Lung microvascular endothelial cell (primary cell): ENCODE data around the gene LMO3. TPM values are rescaled to one million over a fixed set of nuclear protein-coding genes. Genes with fewer than 3 reads are reported as not detected.

ENCODE experiments used
- DNase-seq, 2 donors: peaks; one replicate each; pipeline versions ENCODE4 v3.0.0 to v3.0.0-alpha.2; 2010; ENCODE audit warnings: low read depth in 2 of 2
- total RNA-seq: library from RNA; depleted of rRNA; stranded (reverse); fragments of >200 nt; gene quantifications from 2 replicates; pipeline ENCODE4 v1.2.1, GENCODE V29; 2014

The LMO3 gene
- under 0.01 TPM in 1 of 2 replicates, not detected in the other for total RNA-seq

GRCh38 chr12:16606117-16606200 is at the start of gene LMO3:
Gene LMO3 (minus strand): TSS chr12:16606162. CDS start chr12:16600860, 5,302 bp downstream.
- no peak for DNase-seq

GRCh38 chr12:16636435-16637055 is 30.6 kb upstream of the LMO3 start:
- no peak for DNase-seq

GRCh38 chr12:16634786-16635185 is 28.8 kb upstream of the LMO3 start:
- DNase-seq: no peak

GRCh38 chr12:16626991-16627390 is 21.0 kb upstream of the LMO3 start:
- no peak for DNase-seq

- no peak for DNase-seq
Observed at GRCh38 chr12:16622338-16622737, 16.4 kb upstream of the LMO3 start.

GRCh38 chr12:16619537-16619936 is 13.6 kb upstream of the LMO3 start:
- no peak for DNase-seq

GRCh38 chr12:16618256-16618655 is 12.3 kb upstream of the LMO3 start:
- no peak for DNase-seq

GRCh38 chr12:16613199-16613598 is 7.2 kb upstream of the LMO3 start:
- no peak for DNase-seq

- DNase-seq: no peak
Observed at GRCh38 chr12:16612647-16613046, 6.7 kb upstream of the LMO3 start.

GRCh38 chr12:16611146-16611545 is 5.2 kb upstream of the LMO3 start:
- DNase-seq: no peak

- DNase-seq: no peak
Observed at GRCh38 chr12:16610743-16611142, 4.8 kb upstream of the LMO3 start.

GRCh38 chr12:16610001-16610585 is 4.1 kb upstream of the LMO3 start:
- no peak for DNase-seq

- no peak for DNase-seq
Observed at GRCh38 chr12:16608946-16609539, 3.1 kb upstream of the LMO3 start.

GRCh38 chr12:16607906-16608775 is 2.2 kb upstream of the LMO3 start:
- no peak for DNase-seq

GRCh38 chr12:16606991-16607390 is 1.0 kb upstream of the LMO3 start:
- no peak for DNase-seq

- peak in 1 of 2 donors; percentile 15 for DNase-seq
Observed at GRCh38 chr12:16606201-16606849, 363 bp upstream of the LMO3 start.

- DNase-seq: no peak
Observed at GRCh38 chr12:16605642-16606116, 283 bp downstream of the LMO3 start.

- DNase-seq: no peak
Observed at GRCh38 chr12:16604596-16605252, 1.2 kb downstream of the LMO3 start.

GRCh38 chr12:16603916-16604575 is 1.9 kb downstream of the LMO3 start:
- DNase-seq: no peak

- DNase-seq: no peak
Observed at GRCh38 chr12:16603260-16603915, 2.6 kb downstream of the LMO3 start.

GRCh38 chr12:16602412-16602811 is 3.5 kb downstream of the LMO3 start:
- no peak for DNase-seq
